ENCODE data around the gene C5orf24.
"Not testable (repeated sequence)": the region's sequence is repeated elsewhere in the genome, so short reads cannot be mapped to it uniquely, and the experiment has no call there.

C5orf24 gene

GRCh38 chr5:134874831-134875655, 29.3 kb downstream of the C5orf24 start:
- no peak for TF ChIP-seq JUND (IDR thresholded peaks at IDR 0.05; ENCODE audit: low read depth)
- DNase-seq (ENCODE audit: low read depth in 1 of 2, low spot score in 1 of 2), result peak in 1 of 2 experiments; percentile 49
- in situ Hi-C loops (cut with HindIII; ENCODE audit: low pct_unique_long_range_greater_than_20kb, low sequenced_read_pairs), result no loop called here

- in situ Hi-C loops (cut with HindIII; ENCODE audit: low pct_unique_long_range_greater_than_20kb, low sequenced_read_pairs), result no loop called here
- TF ChIP-seq JUND (IDR thresholded peaks at IDR 0.05; ENCODE audit: low read depth), result no peak
- no peak for DNase-seq (ENCODE audit: low read depth in 1 of 2, low spot score in 1 of 2)
Measured at GRCh38 chr5:134877159-134877558, 31.4 kb downstream of the C5orf24 start.

- in situ Hi-C loops (cut with HindIII; ENCODE audit: low pct_unique_long_range_greater_than_20kb, low sequenced_read_pairs), result no loop called here
- no peak for DNase-seq (ENCODE audit: low read depth in 1 of 2, low spot score in 1 of 2)
- no peak for TF ChIP-seq JUND (IDR thresholded peaks at IDR 0.05; ENCODE audit: low read depth)
Measured at GRCh38 chr5:134878403-134878802, 32.6 kb downstream of the C5orf24 start.

- in situ Hi-C loops (cut with HindIII; ENCODE audit: low pct_unique_long_range_greater_than_20kb, low sequenced_read_pairs), result no loop called here
- no peak for DNase-seq (ENCODE audit: low read depth in 1 of 2, low spot score in 1 of 2)
- no peak for TF ChIP-seq JUND (IDR thresholded peaks at IDR 0.05; ENCODE audit: low read depth)
Measured at GRCh38 chr5:134879456-134879855, 33.7 kb downstream of the C5orf24 start.

- in situ Hi-C loops (cut with HindIII; ENCODE audit: low pct_unique_long_range_greater_than_20kb, low sequenced_read_pairs); DNase-seq (ENCODE audit: low read depth in 1 of 2, low spot score in 1 of 2): not testable (repeated sequence)
Measured at GRCh38 chr5:134880937-134881336, 35.2 kb downstream of the C5orf24 start.

- DNase-seq (ENCODE audit: low read depth in 1 of 2, low spot score in 1 of 2); in situ Hi-C loops (cut with HindIII; ENCODE audit: low pct_unique_long_range_greater_than_20kb, low sequenced_read_pairs): not testable (repeated sequence)
Measured at GRCh38 chr5:134881711-134882110, 35.9 kb downstream of the C5orf24 start.

- DNase-seq (ENCODE audit: low read depth in 1 of 2, low spot score in 1 of 2), result no peak
- TF ChIP-seq JUND (IDR thresholded peaks at IDR 0.05; ENCODE audit: low read depth), result no peak
- in situ Hi-C loops (cut with HindIII; ENCODE audit: low pct_unique_long_range_greater_than_20kb, low sequenced_read_pairs), result no loop called here
Measured at GRCh38 chr5:134887593-134888159, 41.9 kb downstream of the C5orf24 start.

GRCh38 chr5:134889335-134889734, 43.6 kb downstream of the C5orf24 start:
- TF ChIP-seq JUND (IDR thresholded peaks at IDR 0.05; ENCODE audit: low read depth), result no peak
- DNase-seq (ENCODE audit: low read depth in 1 of 2, low spot score in 1 of 2), result no peak
- in situ Hi-C loops (cut with HindIII; ENCODE audit: low pct_unique_long_range_greater_than_20kb, low sequenced_read_pairs), result no loop called here

- no peak for DNase-seq (ENCODE audit: low read depth in 1 of 2, low spot score in 1 of 2)
- TF ChIP-seq JUND (IDR thresholded peaks at IDR 0.05; ENCODE audit: low read depth), result no peak
- in situ Hi-C loops (cut with HindIII; ENCODE audit: low pct_unique_long_range_greater_than_20kb, low sequenced_read_pairs), result no loop called here
Measured at GRCh38 chr5:134891473-134891872, 45.7 kb downstream of the C5orf24 start.

GRCh38 chr5:134892282-134892681, 46.5 kb downstream of the C5orf24 start:
- no peak for TF ChIP-seq JUND (IDR thresholded peaks at IDR 0.05; ENCODE audit: low read depth)
- in situ Hi-C loops (cut with HindIII; ENCODE audit: low pct_unique_long_range_greater_than_20kb, low sequenced_read_pairs), result no loop called here
- DNase-seq (ENCODE audit: low read depth in 1 of 2, low spot score in 1 of 2), result no peak

GRCh38 chr5:134892926-134893325, 47.2 kb downstream of the C5orf24 start:
- in situ Hi-C loops (cut with HindIII; ENCODE audit: low pct_unique_long_range_greater_than_20kb, low sequenced_read_pairs), result no loop called here
- DNase-seq (ENCODE audit: low read depth in 1 of 2, low spot score in 1 of 2), result no peak
- TF ChIP-seq JUND (IDR thresholded peaks at IDR 0.05; ENCODE audit: low read depth), result no peak

GRCh38 chr5:134893748-134894505, 48.2 kb downstream of the C5orf24 start:
- DNase-seq (ENCODE audit: low read depth in 1 of 2, low spot score in 1 of 2), result no peak
- in situ Hi-C loops (cut with HindIII; ENCODE audit: low pct_unique_long_range_greater_than_20kb, low sequenced_read_pairs), result no loop called here
- TF ChIP-seq JUND (IDR thresholded peaks at IDR 0.05; ENCODE audit: low read depth), result no peak

Data from T47D (cell line).